ENCODE data around the gene MRPL28.
A peak's percentile ranks its signal among the peaks of the same experiment; 100 is the strongest.
"Not testable (repeated sequence)": the region's sequence is repeated elsewhere in the genome, so short reads cannot be mapped to it uniquely, and the experiment has no call there.

Gene MRPL28

DNA sequence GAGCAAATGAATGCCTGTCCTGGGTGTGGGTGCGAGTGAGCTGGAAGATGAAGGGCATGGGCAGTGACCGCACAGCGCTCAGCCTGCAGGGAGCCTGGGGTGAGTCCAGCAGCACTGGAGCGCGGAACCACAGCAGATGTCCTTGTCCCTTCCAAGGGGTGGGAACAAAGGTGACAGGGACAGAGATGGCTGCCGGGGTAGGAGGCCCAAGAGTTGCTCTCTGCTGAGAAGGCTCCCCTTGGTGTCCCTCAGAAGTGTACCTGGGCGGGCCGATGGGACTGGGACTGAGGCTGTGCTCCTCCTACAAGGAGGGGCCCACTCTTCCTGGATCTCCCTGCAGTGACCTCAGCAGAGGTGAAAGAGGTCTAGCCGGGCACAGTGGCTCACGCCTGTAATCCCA lies 19.0 kb upstream of the MRPL28 start:
- DNase-seq: no peak

- not testable (repeated sequence) for DNase-seq
These were observed 17.7 kb upstream of the MRPL28 start for GRCh38 chr16:387761-388666.

- DNase-seq: no peak
These were observed 16.4 kb upstream of the MRPL28 start for GRCh38 chr16:386641-387156.

GRCh38 chr16:383326-384051 lies 13.2 kb upstream of the MRPL28 start:
- no peak for DNase-seq

GRCh38 chr16:381789-382717 lies 11.7 kb upstream of the MRPL28 start, which contains the start of gene PGAP6:
TSS of gene PGAP6 (minus strand) at chr16:381978. CDS start at chr16:381821, 157 bp downstream.
- peak; percentile 78 for DNase-seq

- peak; percentile 66 for DNase-seq
These were observed 10.9 kb upstream of the MRPL28 start for GRCh38 chr16:381012-381788.

GRCh38 chr16:380762-381011 lies 10.3 kb upstream of the MRPL28 start:
- DNase-seq: no peak

DNA sequence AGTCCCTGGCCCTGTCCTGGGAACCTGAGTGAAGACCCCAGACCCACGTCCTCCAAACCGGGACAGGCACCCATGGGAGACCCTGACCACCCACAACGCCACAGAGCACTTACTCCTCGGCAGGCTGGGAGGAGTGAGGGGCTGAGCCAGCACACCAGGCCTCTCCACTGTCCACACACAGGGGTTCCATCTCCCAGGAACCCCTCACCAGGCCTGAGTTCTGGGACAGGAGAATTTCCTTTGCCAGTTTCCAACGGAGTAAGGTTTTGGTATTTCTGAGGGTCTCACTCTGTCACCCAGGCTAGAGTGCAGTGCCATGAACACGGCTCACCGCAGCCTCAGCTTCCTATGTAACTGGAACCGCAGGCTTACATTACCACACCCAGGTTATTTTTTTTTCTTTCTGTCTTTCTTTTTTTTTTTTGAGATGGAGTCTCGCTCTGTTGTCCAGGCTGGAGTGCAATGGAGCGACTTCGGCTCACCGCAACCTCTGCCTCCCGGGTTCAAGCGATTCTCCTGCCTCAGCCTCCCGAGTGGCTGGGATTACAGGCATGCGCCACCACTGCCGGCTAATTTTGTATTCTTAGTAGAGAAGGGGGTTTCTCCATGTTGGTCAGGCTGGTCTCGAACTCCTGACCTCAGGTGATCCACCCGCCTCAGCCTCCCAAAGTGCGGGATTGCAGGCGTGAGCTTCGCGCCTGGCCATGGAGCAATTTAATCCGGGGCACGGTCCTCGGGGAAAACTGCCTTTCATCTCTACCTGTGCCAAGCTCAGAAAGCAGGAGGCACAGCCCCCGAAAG lies 9.8 kb upstream of the MRPL28 start:
- no peak for DNase-seq

- no peak for DNase-seq
These were observed 9.0 kb upstream of the MRPL28 start for GRCh38 chr16:379183-379960.

DNA sequence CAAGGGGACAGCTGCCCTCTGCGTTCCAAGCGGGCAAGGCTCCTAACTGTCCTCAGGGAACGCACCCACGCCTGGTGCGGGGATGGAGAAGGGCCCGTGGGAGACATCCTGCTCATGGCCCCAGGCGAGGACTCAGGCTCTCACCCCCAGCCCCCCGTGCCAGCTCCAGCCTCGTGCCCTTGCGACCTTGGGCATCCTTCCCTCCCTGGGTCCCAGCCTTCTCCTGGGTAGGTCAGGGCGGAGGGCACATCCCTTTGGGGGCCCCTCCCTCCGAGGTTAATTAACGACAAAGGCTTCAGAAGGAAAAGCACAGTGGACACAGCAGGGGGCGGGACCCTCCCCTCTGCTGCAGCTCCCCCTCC lies 8.5 kb upstream of the MRPL28 start:
- DNase-seq: no peak

- DNase-seq: not testable (repeated sequence)
These were observed 7.9 kb upstream of the MRPL28 start for GRCh38 chr16:378113-378820.

DNA sequence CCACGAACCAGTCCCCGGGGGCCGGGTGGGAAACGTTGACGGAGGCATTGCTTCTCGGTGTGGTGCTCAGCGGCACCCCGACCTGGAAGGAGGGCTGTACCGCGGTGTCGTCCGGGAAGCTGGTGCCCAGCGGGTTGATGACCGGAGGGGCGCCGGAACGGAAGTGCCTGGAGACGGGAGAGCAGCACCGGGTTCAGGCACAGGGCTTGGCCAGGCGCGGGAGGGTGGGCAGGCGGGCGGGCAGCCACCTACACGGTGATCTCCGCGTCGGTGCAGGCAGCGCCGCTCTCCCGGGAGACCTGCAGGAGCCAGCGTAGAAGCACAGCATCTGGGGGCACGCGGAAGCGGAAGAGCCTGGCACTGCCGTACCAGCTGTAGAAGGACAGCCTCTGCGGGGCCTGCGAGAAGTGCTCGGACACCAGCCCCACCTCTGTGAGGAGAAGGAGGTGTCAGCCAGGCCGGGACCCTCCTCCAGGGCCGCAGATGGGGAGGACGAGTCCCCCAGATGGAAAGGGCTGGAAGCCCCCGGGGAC lies 7.1 kb upstream of the MRPL28 start:
- DNase-seq: no peak

GRCh38 chr16:376817-377418 lies 6.6 kb upstream of the MRPL28 start:
- no peak for DNase-seq

DNA sequence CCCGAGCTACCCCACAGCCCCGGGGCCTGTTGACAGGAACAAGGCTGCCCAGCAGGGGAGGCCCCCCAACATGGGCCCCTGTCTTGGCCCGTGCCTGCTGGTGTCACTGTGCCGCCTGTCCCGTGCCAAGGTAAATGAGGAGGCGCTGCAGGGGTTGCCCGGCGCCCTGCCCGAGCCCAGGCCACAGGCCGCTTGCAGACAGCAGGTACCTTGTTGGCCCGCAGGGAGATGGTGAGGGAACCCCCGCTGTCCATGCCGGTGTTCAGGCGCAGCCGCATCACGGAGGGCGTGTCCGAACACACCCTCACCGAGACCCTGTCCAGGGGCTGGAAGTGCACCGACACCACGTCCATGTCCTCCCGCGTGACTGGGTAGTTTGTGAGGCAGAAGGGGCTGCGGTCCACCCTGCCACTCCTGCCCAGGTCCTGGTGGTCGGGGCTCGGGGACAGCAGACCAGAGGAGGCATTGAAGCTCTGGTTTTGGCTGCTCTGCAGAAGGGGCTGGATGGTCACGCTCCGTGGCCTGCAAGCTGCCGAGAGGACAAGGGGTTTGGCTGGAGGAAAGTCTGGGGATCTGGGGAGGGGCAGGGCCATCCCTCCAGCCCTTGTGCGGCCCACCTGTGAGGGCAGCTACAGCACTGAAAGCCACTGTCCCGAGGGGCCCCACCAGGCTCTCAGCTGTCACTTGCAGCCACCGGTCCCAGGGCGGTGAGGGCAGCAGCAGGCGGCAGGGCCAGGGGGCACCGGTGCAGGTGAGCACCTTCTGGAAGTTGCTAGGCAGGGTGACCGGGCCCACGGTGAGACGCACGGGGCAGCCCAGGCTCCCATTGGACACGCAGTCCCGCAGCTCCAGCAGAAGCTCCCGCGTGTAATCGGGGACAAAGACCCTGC lies 5.8 kb upstream of the MRPL28 start:
- no peak for DNase-seq

- no peak for DNase-seq
These were observed 4.9 kb upstream of the MRPL28 start for GRCh38 chr16:375212-375611.

GRCh38 chr16:374616-374926 lies 4.2 kb upstream of the MRPL28 start:
- no peak for DNase-seq

GRCh38 chr16:373848-374615 lies 3.7 kb upstream of the MRPL28 start:
- no peak for DNase-seq
